Smooth muscle cell (in vitro differentiated cells): ENCODE data around the gene CISD2. TPM values are rescaled to one million over a fixed set of nuclear protein-coding genes. Genes with fewer than 3 reads are reported as not detected.
"Not testable (repeated sequence)": the region's sequence is repeated elsewhere in the genome, so short reads cannot be mapped to it uniquely, and the experiment has no call there.

ENCODE experiments used
- DNase-seq: peaks from one replicate; lab custom pipeline; 2025; ENCODE audit not compliant: unreplicated experiment; lab: John Stamatoyannopoulos, UW
- H2AFZ ChIP-seq: fragments of 200-600 bp; sonication (generic); 2 replicates; pipeline ENCODE4 v1.6.0; 2016; ENCODE audit warnings: antibody characterized with exemption, low read depth, mild to moderate bottlenecking
- H3F3A ChIP-seq: fragments of 200-600 bp; sonication (generic); 2 replicates; pipeline ENCODE4 v1.6.0; 2017; ENCODE audit warnings: antibody characterized with exemption, low read depth
- H3K27ac ChIP-seq: fragments of 200-600 bp; sonication (generic); 2 replicates; pipeline ENCODE4 v1.5.1; 2016; ENCODE audit warnings: low read depth, mild to moderate bottlenecking
- H3K27me3 ChIP-seq: fragments of 200-600 bp; sonication (generic); 2 replicates; pipeline ENCODE4 v1.6.1; 2016; ENCODE audit warnings: low read depth, mild to moderate bottlenecking
- H3K36me3 ChIP-seq: fragments of 200-600 bp; sonication (generic); 2 replicates; pipeline ENCODE4 v1.5.1; 2016; ENCODE audit warnings: low read depth
- H3K4me1 ChIP-seq: fragments of 200-600 bp; sonication (generic); 2 replicates; pipeline ENCODE4 v1.5.1; 2016; ENCODE audit warnings: low read depth
- H3K4me2 ChIP-seq: fragments of 200-600 bp; sonication (generic); 2 replicates; pipeline ENCODE4 v1.6.0; 2016; ENCODE audit warnings: mild to moderate bottlenecking
- H3K4me3 ChIP-seq: fragments of 200-600 bp; sonication (generic); 2 replicates; pipeline ENCODE4 v1.5.1; 2016; ENCODE audit warnings: mild to moderate bottlenecking
- H3K79me2 ChIP-seq: fragments of 200-600 bp; sonication (generic); 2 replicates; pipeline ENCODE4 v1.6.0; 2016; ENCODE audit warnings: low read depth, mild to moderate bottlenecking
- H3K9ac ChIP-seq: fragments of 200-600 bp; sonication (generic); 2 replicates; pipeline ENCODE4 v1.6.0; 2016; ENCODE audit warnings: low read depth
- H3K9me3 ChIP-seq: fragments of 200-600 bp; sonication (generic); replicated peaks from 2 replicates; pipeline ENCODE4 v1.5.1; 2016; ENCODE audit warnings: low read depth
- H4K20me1 ChIP-seq: fragments of 200-600 bp; sonication (generic); 2 replicates; pipeline ENCODE4 v1.6.0; 2016; ENCODE audit warnings: low read depth
- WGBS: methylation state at CpG from one replicate; pipeline ENCODE4 v1.1.7; 2016; ENCODE audit warnings: low lambda C conversion rate; 5-methylcytosine and 5-hydroxymethylcytosine counted together
- polyA plus RNA-seq: library from polyadenylated mRNA; unstranded; fragments of >200 nt; fragmentation: Nextera tagmentation; extraction: Ambion mirVana; gene quantifications from 2 replicates; pipeline ENCODE4 v1.2.1, GENCODE V29; 2016
- total RNA-seq: library from RNA; depleted of rRNA; stranded (reverse); fragments of >200 nt; gene quantifications from 2 replicates; pipeline ENCODE4 v1.2.3, GENCODE V29; 2014
- TF ChIP-seq, protein P1 (sequence below): fragments of 200-600 bp; sonication (generic); IDR thresholded peaks from 2 replicates; pipeline ENCODE4 v1.5.1; 2017; ENCODE audit warnings: borderline replicate concordance, mild to moderate bottlenecking, antibody characterized with exemption; ENCODE audit not compliant: insufficient read depth, poor library complexity, severe bottlenecking

CISD2 gene
- total and polyA plus RNA-seq, 2 experiments from 2014 or later = 57.6 to 65.7 TPM

DNA sequence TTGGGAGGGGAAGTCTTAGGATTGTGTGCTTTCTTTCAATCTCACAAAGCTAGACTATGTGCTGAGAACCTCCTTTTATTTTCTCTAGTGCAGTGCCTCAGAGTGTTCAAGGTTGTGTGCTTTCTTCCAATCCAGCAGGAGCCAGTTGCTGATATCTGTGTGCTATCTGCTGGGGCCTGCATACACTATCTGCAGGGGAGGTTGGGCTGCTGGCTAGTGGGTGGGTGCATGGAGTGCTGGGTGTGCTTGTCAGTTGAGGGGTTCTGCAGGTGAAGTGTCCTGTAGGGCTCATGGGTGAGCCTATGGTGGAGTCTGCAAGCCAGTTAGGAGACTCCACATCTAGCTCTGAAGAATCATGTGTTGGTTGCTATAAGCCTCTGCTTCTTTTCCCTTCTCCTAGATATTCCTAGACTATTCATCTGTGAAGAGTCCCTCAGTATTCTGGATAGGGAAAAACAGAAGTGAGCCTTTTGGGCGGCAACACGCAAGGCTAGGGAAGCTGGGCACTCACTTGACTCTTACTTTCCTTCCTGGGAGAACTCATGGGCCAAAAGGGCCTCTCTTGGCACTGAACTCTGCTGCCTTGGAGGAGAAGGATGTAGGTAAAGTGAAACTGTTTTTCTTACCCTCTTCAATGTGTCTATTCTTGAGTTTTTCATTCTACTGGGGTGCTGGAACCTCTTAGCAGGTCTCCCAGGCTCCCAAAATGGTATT, 8.0 kb upstream of the CISD2 start:
- TF ChIP-seq, protein P1, sequence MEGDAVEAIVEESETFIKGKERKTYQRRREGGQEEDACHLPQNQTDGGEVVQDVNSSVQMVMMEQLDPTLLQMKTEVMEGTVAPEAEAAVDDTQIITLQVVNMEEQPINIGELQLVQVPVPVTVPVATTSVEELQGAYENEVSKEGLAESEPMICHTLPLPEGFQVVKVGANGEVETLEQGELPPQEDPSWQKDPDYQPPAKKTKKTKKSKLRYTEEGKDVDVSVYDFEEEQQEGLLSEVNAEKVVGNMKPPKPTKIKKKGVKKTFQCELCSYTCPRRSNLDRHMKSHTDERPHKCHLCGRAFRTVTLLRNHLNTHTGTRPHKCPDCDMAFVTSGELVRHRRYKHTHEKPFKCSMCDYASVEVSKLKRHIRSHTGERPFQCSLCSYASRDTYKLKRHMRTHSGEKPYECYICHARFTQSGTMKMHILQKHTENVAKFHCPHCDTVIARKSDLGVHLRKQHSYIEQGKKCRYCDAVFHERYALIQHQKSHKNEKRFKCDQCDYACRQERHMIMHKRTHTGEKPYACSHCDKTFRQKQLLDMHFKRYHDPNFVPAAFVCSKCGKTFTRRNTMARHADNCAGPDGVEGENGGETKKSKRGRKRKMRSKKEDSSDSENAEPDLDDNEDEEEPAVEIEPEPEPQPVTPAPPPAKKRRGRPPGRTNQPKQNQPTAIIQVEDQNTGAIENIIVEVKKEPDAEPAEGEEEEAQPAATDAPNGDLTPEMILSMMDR = no peak
- Histone ChIP-seq H3K9me3 (no peaks in the 10 kb centered on the region), H3K27me3 (no peaks in the 10 kb centered on the region), H3K79me2 (peaks cover 7% of the 10 kb centered on the region), H3K9ac (no peak overlapping the region), H3K4me1 (no peaks in the 10 kb centered on the region), H3K27ac (no peak overlapping the region), H3K36me3 (no peaks in the 10 kb centered on the region), H4K20me1 (no peaks in the 10 kb centered on the region), H3K4me3 (no peak overlapping the region), H2AFZ (no peak overlapping the region), H3K4me2 (no peak overlapping the region), H3F3A (no peaks in the 10 kb centered on the region)
- WGBS = 98% methylated on average over 2 of the region's 2 CpGs
- DNase-seq = no peak

DNA sequence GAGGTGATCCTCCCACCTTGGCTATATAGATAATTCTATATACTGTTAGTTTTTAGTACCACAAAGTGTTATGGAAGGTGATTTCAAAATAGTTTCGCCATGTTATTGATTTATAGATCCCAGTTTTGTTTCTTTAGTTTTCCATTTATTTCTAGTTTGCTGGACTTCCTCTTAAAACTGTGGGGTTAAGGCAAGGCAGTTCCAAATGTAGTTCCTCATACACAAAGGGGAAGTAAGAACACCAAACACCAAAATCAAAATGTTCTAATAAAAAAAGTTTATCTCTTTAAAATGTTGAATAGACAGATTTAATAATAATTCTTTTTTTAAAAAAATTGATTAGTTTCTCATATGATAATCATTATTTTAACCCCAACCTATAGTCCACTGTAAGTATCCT, 6.8 kb upstream of the CISD2 start:
- H3K27me3 ChIP-seq = no peaks in the 10 kb centered on the region
- TF ChIP-seq, protein P1 = no peak
- H4K20me1 ChIP-seq = no peaks in the 10 kb centered on the region
- no peaks in the 10 kb centered on the region for H3K9me3 ChIP-seq
- no peak overlapping the region for H3K9ac ChIP-seq
- H3K4me2 ChIP-seq = no peak overlapping the region
- H3K27ac ChIP-seq = no peak overlapping the region
- H3K36me3 ChIP-seq = no peaks in the 10 kb centered on the region
- no peak overlapping the region for H2AFZ ChIP-seq
- DNase-seq = no peak
- no peaks in the 10 kb centered on the region for H3F3A ChIP-seq
- 100% methylated on average over 1 of the region's 1 CpG for WGBS
- no peak overlapping the region for H3K4me3 ChIP-seq
- H3K4me1 ChIP-seq = no peaks in the 10 kb centered on the region
- H3K79me2 ChIP-seq = peaks cover 18% of the 10 kb centered on the region

DNA sequence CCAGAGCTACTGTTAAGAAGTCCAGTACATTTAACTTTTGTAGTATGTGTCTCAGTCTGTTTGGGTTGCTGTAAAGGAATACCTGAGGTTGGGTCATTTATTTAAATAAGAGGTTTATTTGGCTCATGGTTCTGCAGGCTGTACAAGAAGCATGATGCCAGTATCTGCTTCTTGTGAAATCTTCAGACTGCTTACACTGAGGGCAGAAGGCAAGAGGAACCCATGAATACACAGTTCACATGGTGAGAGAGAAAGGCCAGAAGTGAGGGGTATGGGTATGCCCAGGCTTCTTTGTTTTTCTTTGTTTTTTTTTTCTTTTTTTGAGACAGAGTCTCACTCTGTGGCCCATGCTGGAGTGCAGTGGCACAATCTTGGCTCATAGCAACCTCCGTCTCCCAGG, 6.0 kb upstream of the CISD2 start:
- Histone ChIP-seq H3K4me2 (no peak overlapping the region), H3K9me3 (no peaks in the 10 kb centered on the region), H3K79me2 (peaks cover 26% of the 10 kb centered on the region), H2AFZ (no peak overlapping the region), H3K36me3 (no peaks in the 10 kb centered on the region), H3K4me3 (no peak overlapping the region), H3K4me1 (peaks cover 5% of the 10 kb centered on the region), H3F3A (no peaks in the 10 kb centered on the region), H3K9ac (no peak overlapping the region), H3K27me3 (no peaks in the 10 kb centered on the region), H4K20me1 (no peaks in the 10 kb centered on the region), H3K27ac (no peak overlapping the region)
- TF ChIP-seq, protein P1 = no peak
- 100% methylated on average over 1 of the region's 1 CpG for WGBS
- DNase-seq = no peak

DNA sequence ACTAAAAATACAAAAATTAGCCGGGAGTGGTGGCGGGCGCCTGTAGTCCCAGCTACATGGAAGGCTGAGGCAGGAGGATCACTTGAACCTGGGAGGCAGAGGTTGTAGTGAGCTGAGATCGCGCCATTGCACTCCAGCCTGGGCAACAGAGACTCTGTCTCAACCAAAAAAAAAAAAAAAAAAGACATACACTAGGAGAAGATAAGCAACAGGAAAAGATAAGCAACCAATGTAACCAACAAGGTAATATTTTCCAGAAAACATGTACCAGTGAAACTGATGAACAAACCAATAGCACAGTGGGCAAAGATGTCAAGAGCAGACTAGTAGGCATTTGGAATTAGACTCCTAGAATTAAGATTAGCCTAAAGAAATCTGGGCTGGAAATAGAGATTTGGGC, 3.5 kb upstream of the CISD2 start:
- DNase-seq, H3K27me3 ChIP-seq, H3K9ac ChIP-seq, H3F3A ChIP-seq, H2AFZ ChIP-seq, H3K36me3 ChIP-seq, H4K20me1 ChIP-seq, H3K27ac ChIP-seq, H3K4me3 ChIP-seq, H3K4me2 ChIP-seq, H3K9me3 ChIP-seq: not testable (repeated sequence)
- Histone ChIP-seq H3K79me2 (peaks cover 36% of the 10 kb centered on the region), H3K4me1 (peaks cover 20% of the 10 kb centered on the region)
- WGBS = 93% methylated on average over 3 of the region's 5 CpGs
